ENCODE results near the gene AKAP13. TPM values are rescaled to one million over a fixed set of nuclear protein-coding genes. Genes with fewer than 3 reads are reported as not detected.

The AKAP13 gene
- total and polyA plus RNA-seq, 2 of the 8 experiments (the other 6 are each of a cell fraction or from before 2014, with no cell fraction given) = 14.0 to 46.2 TPM

- no peaks in the 10 kb centered on the region for H3K27me3 ChIP-seq (replicated peaks in 1 of 4; ENCODE audit: control insufficient read depth in 3 of 4, extremely low read depth in 1 of 4, insufficient read depth in 3 of 4, low read length in 3 of 4)
- no peak overlapping the region for H2AFZ ChIP-seq (ENCODE audit: low read length)
- H3K9me3 ChIP-seq (ENCODE audit: insufficient read depth in 2 of 2, low read depth in 1 of 2, low read length in 1 of 2) = no peaks in the 10 kb centered on the region
- H3K56ac ChIP-seq (replicated peaks; ENCODE audit: insufficient read length, low read depth, low read length) = no peak overlapping the region
- POLR2A ChIA-PET (ENCODE audit: partially characterized antibody) = no interaction called here
- H4K91ac ChIP-seq (replicated peaks; ENCODE audit: insufficient read length, low read length) = no peak overlapping the region
- H4K5ac ChIP-seq (ENCODE audit: insufficient read length, low read depth, low read length) = no peak overlapping the region
- H3K4ac ChIP-seq (replicated peaks; ENCODE audit: insufficient read length, low read depth, low read length) = no peak overlapping the region
- H2BK20ac ChIP-seq (ENCODE audit: low read length) = no peak overlapping the region
- H3K23me2 ChIP-seq (ENCODE audit: low read depth, low read length) = peaks cover 4% of the 10 kb centered on the region
- H2BK12ac ChIP-seq (ENCODE audit: low read depth, low read length) = no peak overlapping the region
- no peak overlapping the region for H3K9ac ChIP-seq (replicated peaks in 1 of 4; ENCODE audit: extremely low read depth in 1 of 4, low read depth in 3 of 4, low read length in 3 of 4)
- peaks cover under 1 to 5% of the 10 kb centered on the region in 2 experiments for H4K20me1 ChIP-seq (replicated peaks in 1 of 2; ENCODE audit: control insufficient read depth in 1 of 2, insufficient read depth in 2 of 2, low read length in 2 of 2)
- CTCF ChIA-PET (ENCODE audit: partially characterized antibody) = interaction anchor here (0.8 to 1.5 kb wide), 3 partner anchors 46 to 109 kb away, joined by 3 to 5 read pairs (median 3); no protein-coding TSS in a partner anchor
- no peak overlapping the region for H3K4me3 ChIP-seq (ENCODE audit: extremely low read depth in 1 of 4, insufficient read depth in 2 of 4, low read depth in 3 of 4, low read length in 4 of 4)
- H3K36me3 ChIP-seq (ENCODE audit: control insufficient read depth in 2 of 4, insufficient read depth in 4 of 4, low read length in 3 of 4) = no peaks in the 10 kb centered on the region
- H3K4me1 ChIP-seq (replicated peaks in 1 of 4; ENCODE audit: control insufficient read depth in 3 of 4, insufficient read depth in 4 of 4, low read length in 3 of 4) = peaks cover 0 to under 1% (median 0%) of the 10 kb centered on the region in 4 experiments; a peak in 2 of 7 replicates
- peaks cover under 1% of the 10 kb centered on the region; the same call in 1 of the 2 replicates for H3K79me1 ChIP-seq (ENCODE audit: low read depth, low read length)
- no peak overlapping the region for H2BK5ac ChIP-seq (ENCODE audit: low read depth, low read length)
- DNase-seq (ENCODE audit: low read depth in 1 of 2, low spot score in 2 of 2) (no peak), FAIRE-seq (no peak)
- peaks cover under 1 to 10% of the 10 kb centered on the region in 2 experiments; a peak in 3 of 4 replicates for H3K79me2 ChIP-seq (ENCODE audit: control insufficient read depth in 1 of 2, insufficient read depth in 2 of 2, low read length in 2 of 2)
- no peak overlapping the region for H2AK5ac ChIP-seq (ENCODE audit: low read depth, low read length)
- no peak overlapping the region for H3K23ac ChIP-seq (ENCODE audit: insufficient read length)
- H3K18ac ChIP-seq (ENCODE audit: extremely low read depth, low read length) = no peak overlapping the region
- no peak overlapping the region for H3K14ac ChIP-seq (ENCODE audit: insufficient read length)
- no peak overlapping the region for H3K4me2 ChIP-seq (ENCODE audit: insufficient read depth in 1 of 2, low read depth in 2 of 2, low read length in 2 of 2)
- no peak overlapping the region for H2BK15ac ChIP-seq (ENCODE audit: low read length)
- WGBS, 2 experiments (ENCODE audit: extremely low coverage in 1 of 2, insufficient coverage in 1 of 2, insufficient read length in 1 of 2, insufficient replicate concordance in 2 of 2, low coverage in 1 of 2, low lambda C conversion rate in 2 of 2, missing lambda C conversion rate in 1 of 2) = 91% methylated on average over 2 of the region's 2 CpGs; no CpG with 5 or more reads in 1 of the 2 experiments
- H2BK120ac ChIP-seq (replicated peaks; ENCODE audit: low read depth, low read length) = no peak overlapping the region
- no peak overlapping the region for H4K8ac ChIP-seq (ENCODE audit: extremely low read depth, insufficient read depth, low read length)
- H3K27ac ChIP-seq (ENCODE audit: low read depth, low read length) = no peak overlapping the region
- no peak for TF ChIP-seq CBX5 (IDR thresholded peaks at IDR 0.05; ENCODE audit: low read depth, low read length)
- no peak for TF ChIP-seq SIN3A (conservative IDR thresholded peaks at IDR 0.05 in 1 of 2, IDR thresholded peaks at IDR 0.05 in 1 of 2; ENCODE audit: low read depth in 1 of 2, low read length in 2 of 2)
- TF ChIP-seq JUN (IDR thresholded peaks at IDR 0.05; ENCODE audit: low read depth, low read length) = no peak
- TF ChIP-seq CTCF (IDR thresholded peaks at IDR 0.05; ENCODE audit: control extremely low read depth in 1 of 3, insufficient read depth in 1 of 3, low read depth in 1 of 3, low read length in 3 of 3) = no peak
- no peak for TF ChIP-seq POU5F1 (IDR thresholded peaks at IDR 0.05; ENCODE audit: low read depth, low read length)
- TF ChIP-seq GTF2F1 (IDR thresholded peaks at IDR 0.05; ENCODE audit: borderline replicate concordance, low read depth, low read length) = no peak
- no peak for TF ChIP-seq BCL11A (IDR thresholded peaks at IDR 0.05; ENCODE audit: low read depth in 2 of 2, low read length in 2 of 2)
- no peak for TF ChIP-seq KDM1A (IDR thresholded peaks at IDR 0.05; ENCODE audit: borderline replicate concordance, low read length)
- TF ChIP-seq ATF2 (IDR thresholded peaks at IDR 0.05; ENCODE audit: low read length) = no peak
Measured at GRCh38 chr15:85377269-85377668, 3.1 kb upstream of the AKAP13 start.

All from H1 (cell line).